ENCODE results near the gene CTDNEP1. TPM values are rescaled to one million over a fixed set of nuclear protein-coding genes. Genes with fewer than 3 reads are reported as not detected.

Gene CTDNEP1
- total RNA-seq, 1 donor from 2014 or later, result 165 TPM

GRCh38 chr17:7290166-7290565 is 38.6 kb upstream of the CTDNEP1 start:
- ChIA-PET CTCF (no interaction called here), POLR2A (no interaction called here)
- no peak for DNase-seq
- Mint-ChIP-seq H3K36me3 (ENCODE audit: low read depth) (no peaks in the 10 kb centered on the region), H3K27ac (no peak overlapping the region), H3K9me3 (no peaks in the 10 kb centered on the region), H3K27me3 (peaks cover 40% of the 10 kb centered on the region), H3K4me1 (peaks cover 12% of the 10 kb centered on the region), H3K4me3 (no peak overlapping the region)
- no peak for ATAC-seq (ENCODE audit: low read depth)
- intact Hi-C loops (cut with micrococcal nuclease), result no loop called here
- no peak for TF ChIP-seq CTCF (IDR thresholded peaks at IDR 0.05)

DNA sequence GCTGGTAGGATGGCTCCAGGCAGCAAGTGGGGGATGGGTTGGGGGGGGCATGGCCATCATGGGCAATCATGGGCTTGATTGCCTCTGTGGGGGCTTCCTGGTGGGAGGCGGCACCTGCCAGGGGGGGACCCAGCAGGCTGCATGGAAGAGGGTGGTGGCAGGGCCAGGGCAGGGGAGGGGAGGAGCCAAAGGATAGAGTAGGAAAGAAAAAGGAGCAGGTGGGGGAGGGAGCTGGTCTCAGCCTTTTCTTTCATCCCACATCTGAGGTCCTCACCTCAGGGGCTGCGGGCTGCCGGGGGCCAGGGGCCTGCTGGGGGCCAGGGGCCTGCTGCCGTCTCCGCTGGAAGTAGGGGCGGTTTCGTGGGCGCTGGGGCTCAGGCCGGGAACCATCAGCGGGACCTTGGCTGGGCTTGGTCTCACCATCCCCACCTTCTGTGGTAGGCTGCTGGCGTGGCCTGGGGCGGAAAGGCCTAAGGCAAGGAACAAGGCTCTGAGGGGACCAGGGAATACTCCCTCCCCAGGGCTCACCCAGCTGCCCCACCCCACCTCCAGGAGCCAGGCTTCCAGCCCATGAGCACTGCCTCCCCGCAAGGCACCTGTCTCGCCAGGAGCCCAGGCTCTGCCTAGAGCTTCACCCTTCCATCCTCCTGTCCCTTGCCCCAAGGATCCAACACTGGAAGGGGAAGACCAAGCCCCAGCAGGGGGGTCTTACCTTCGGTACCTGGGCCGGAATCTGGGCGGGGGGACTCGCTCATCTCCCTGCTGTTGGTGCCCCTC is 37.9 kb upstream of the CTDNEP1 start:
- Mint-ChIP-seq H3K27ac (no peak overlapping the region), H3K36me3 (ENCODE audit: low read depth) (no peaks in the 10 kb centered on the region), H3K4me1 (peaks cover 8% of the 10 kb centered on the region), H3K4me3 (no peak overlapping the region), H3K9me3 (no peaks in the 10 kb centered on the region), H3K27me3 (peaks cover 37% of the 10 kb centered on the region)
- no peak for TF ChIP-seq CTCF (IDR thresholded peaks at IDR 0.05)
- intact Hi-C loops (cut with micrococcal nuclease), result no loop called here
- ChIA-PET POLR2A (no interaction called here), CTCF (no interaction called here)
- ATAC-seq (ENCODE audit: low read depth) (no peak), DNase-seq (no peak)

- intact Hi-C loops (cut with micrococcal nuclease), result no loop called here
- Mint-ChIP-seq H3K36me3 (ENCODE audit: low read depth) (no peaks in the 10 kb centered on the region), H3K4me3 (no peak overlapping the region), H3K9me3 (no peaks in the 10 kb centered on the region), H3K27me3 (peaks cover 39% of the 10 kb centered on the region), H3K4me1 (peaks cover 10% of the 10 kb centered on the region), H3K27ac (no peak overlapping the region)
- TF ChIP-seq CTCF (IDR thresholded peaks at IDR 0.05), result no peak
- ChIA-PET POLR2A (interaction anchor here (0.5 to 1.0 kb wide), 2 partner anchors 20 to 22 kb away, joined by 3 to 12 read pairs; partner anchors contain the start of gene EIF5A), CTCF (interaction anchor here (1.6 kb wide), 1 partner anchor 11 kb away, joined by 5 read pairs; no protein-coding TSS in a partner anchor)
- no peak for ATAC-seq (ENCODE audit: low read depth)
- no peak for DNase-seq
Observed at GRCh38 chr17:7285679-7286078, 34.1 kb upstream of the CTDNEP1 start.

DNA sequence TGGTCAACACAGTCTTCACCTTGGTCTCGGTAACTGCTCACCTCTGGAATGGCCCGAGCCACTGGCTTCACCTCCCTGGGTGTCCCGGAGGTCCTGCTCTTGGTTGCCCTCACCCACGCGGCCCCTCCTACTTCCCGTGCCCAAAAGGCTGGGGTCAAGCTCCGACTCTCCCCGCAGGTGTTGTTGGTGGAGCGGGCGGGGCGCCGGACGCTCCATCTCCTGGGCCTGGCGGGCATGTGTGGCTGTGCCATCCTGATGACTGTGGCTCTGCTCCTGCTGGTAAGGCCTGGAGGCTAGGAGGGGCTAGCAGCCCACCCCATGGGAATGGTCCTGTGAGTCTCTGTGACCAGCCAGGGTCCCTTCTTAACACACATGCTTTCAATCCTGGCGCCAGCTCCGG is 33.4 kb upstream of the CTDNEP1 start:
- H3K27me3 Mint-ChIP-seq, result peaks cover 35% of the 10 kb centered on the region
- peaks cover 14% of the 10 kb centered on the region for H3K4me1 Mint-ChIP-seq
- intact Hi-C loops (cut with micrococcal nuclease), result loop anchor here (5.0 kb wide), 1 partner anchor 238 kb away; no protein-coding TSS in a partner anchor
- no peak overlapping the region for H3K27ac Mint-ChIP-seq
- CTCF ChIA-PET, result interaction anchor here (4.5 kb wide), 1 partner anchor 11 kb away, joined by 38 read pairs; no protein-coding TSS in a partner anchor
- no peak for TF ChIP-seq CTCF (IDR thresholded peaks at IDR 0.05)
- H3K36me3 Mint-ChIP-seq (ENCODE audit: low read depth), result no peaks in the 10 kb centered on the region
- H3K9me3 Mint-ChIP-seq, result no peaks in the 10 kb centered on the region
- no peak overlapping the region for H3K4me3 Mint-ChIP-seq
- DNase-seq (no peak), ATAC-seq (ENCODE audit: low read depth) (no peak)
- POLR2A ChIA-PET, result no interaction called here

- no peaks in the 10 kb centered on the region for H3K36me3 Mint-ChIP-seq (ENCODE audit: low read depth)
- peaks cover 14% of the 10 kb centered on the region for H3K4me1 Mint-ChIP-seq
- H3K27me3 Mint-ChIP-seq, result peaks cover 33% of the 10 kb centered on the region
- DNase-seq (no peak), ATAC-seq (ENCODE audit: low read depth) (no peak)
- POLR2A ChIA-PET, result interaction anchor here (1.3 kb wide), 1 partner anchor 403 kb away, joined by 4 read pairs; the partner anchor contains the start of gene TP53
- no peaks in the 10 kb centered on the region for H3K9me3 Mint-ChIP-seq
- CTCF ChIA-PET, result interaction anchor here (1.0 to 4.5 kb wide), 3 partner anchors 13 to 277 kb away, joined by 3 to 38 read pairs (median 4); no protein-coding TSS in a partner anchor
- H3K4me3 Mint-ChIP-seq, result no peak overlapping the region
- intact Hi-C loops (cut with micrococcal nuclease), result loop anchor here (5.0 kb wide), 1 partner anchor 236 kb away; no protein-coding TSS in a partner anchor
- TF ChIP-seq CTCF (IDR thresholded peaks at IDR 0.05), result no peak
- H3K27ac Mint-ChIP-seq, result no peak overlapping the region
Observed at GRCh38 chr17:7283471-7284216, 32.1 kb upstream of the CTDNEP1 start.

Measured in activated B cell treated with CpG ODN at 0.5 μM for 24 hours (primary cell).